Hematopoietic multipotent progenitor cell treated with erythropoietin and hydrocortisone succinate and interleukin-3 and kit ligand, for 8 days (in vitro differentiated cells): ENCODE data around the gene GNA12.
"Not testable (repeated sequence)": the region's sequence is repeated elsewhere in the genome, so short reads cannot be mapped to it uniquely, and the experiment has no call there.

Experiments used
- DNase-seq: peaks from one replicate; pipeline ENCODE4 v3.0.0-alpha.2; 2015

Gene GNA12

GRCh38 chr7:2775376-2775775 is 68.7 kb downstream of the GNA12 start:
- no peak for DNase-seq

DNA sequence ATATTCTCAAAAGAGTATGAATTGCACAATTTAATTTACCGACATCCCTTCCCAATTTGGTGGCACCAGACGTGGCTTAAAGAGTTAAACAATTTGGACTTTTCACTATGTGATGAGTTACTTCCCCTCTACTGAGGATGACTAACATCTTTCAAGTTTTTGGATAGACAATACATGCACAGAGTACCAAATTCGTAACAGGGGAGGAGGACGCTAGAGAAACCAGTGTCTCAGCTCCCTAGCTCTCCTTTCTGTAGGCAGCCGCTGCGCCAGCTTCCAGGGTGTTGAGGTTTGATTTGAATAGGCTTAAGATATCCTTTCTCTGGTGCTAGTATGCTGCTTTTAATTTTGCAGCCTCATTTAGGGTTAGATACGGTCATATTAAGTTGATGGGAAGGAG is 69.2 kb downstream of the GNA12 start:
- no peak for DNase-seq

- DNase-seq = no peak
Observed at GRCh38 chr7:2774280-2774679, 69.8 kb downstream of the GNA12 start.

GRCh38 chr7:2773608-2774007 is 70.5 kb downstream of the GNA12 start:
- no peak for DNase-seq

GRCh38 chr7:2771274-2771731 is 72.8 kb downstream of the GNA12 start:
- DNase-seq = peak; percentile 98

- no peak for DNase-seq
Observed at GRCh38 chr7:2764621-2765020, 79.5 kb downstream of the GNA12 start.

- DNase-seq = no peak
Observed at GRCh38 chr7:2763597-2763996, 80.5 kb downstream of the GNA12 start.

GRCh38 chr7:2761801-2762497 is 82.2 kb downstream of the GNA12 start:
- no peak for DNase-seq

- DNase-seq = no peak
Observed at GRCh38 chr7:2761131-2761624, 82.9 kb downstream of the GNA12 start.

DNA sequence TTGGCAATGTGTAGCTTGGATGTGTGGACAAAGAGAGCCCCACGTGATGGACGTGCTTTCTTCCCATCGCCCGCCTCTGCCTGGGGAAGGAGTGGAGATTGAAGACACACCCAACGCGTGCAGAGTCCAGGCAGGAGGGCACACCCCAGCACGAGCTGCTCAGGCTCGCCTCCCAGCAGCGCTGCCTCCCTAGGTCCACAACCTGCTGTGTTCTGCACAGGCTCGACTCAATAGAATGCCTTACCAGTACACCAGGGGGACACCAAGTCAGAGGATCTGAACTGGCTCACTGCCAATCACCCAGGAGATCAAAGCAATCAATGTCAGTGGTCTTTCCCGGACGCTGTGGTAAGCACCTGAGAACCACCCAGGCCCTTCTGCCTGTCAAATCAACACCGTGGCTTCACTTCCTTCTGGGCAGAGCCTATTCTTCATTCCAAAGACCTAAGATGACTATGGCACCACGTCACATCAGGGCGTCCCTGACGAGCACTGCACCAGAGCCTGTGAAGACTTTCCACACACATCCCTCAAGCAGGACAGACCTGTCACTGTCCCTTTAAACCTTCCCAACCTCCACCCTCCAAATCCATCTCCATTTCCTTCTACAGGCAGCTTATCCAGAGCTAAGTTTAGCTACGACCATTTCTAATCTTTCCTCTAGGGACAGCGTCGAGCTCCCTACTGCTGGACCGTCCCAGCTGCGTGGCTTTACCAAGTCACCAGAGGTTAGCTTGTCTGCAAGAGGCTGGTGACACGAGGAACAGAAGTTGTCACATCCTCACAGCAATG is 83.8 kb downstream of the GNA12 start:
- peak; percentile 65 for DNase-seq

DNA sequence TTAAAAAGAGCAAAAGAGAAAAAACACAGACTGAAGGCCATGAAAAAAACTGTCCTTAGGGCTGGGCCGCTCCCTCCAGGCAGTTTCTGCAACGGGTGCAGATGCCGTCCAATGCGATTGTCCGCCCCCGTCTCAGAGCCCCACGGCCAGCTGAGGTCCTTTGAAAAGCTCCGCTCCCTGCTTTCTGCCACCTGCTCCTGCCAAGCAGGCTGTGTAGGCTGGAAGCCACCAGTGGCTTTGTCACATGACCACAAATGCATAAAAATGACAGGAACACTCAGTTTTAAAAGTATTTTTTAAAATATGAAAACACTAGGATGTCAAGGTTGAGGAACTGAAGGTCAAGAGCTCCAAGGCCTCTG is 84.4 kb downstream of the GNA12 start:
- no peak for DNase-seq

DNA sequence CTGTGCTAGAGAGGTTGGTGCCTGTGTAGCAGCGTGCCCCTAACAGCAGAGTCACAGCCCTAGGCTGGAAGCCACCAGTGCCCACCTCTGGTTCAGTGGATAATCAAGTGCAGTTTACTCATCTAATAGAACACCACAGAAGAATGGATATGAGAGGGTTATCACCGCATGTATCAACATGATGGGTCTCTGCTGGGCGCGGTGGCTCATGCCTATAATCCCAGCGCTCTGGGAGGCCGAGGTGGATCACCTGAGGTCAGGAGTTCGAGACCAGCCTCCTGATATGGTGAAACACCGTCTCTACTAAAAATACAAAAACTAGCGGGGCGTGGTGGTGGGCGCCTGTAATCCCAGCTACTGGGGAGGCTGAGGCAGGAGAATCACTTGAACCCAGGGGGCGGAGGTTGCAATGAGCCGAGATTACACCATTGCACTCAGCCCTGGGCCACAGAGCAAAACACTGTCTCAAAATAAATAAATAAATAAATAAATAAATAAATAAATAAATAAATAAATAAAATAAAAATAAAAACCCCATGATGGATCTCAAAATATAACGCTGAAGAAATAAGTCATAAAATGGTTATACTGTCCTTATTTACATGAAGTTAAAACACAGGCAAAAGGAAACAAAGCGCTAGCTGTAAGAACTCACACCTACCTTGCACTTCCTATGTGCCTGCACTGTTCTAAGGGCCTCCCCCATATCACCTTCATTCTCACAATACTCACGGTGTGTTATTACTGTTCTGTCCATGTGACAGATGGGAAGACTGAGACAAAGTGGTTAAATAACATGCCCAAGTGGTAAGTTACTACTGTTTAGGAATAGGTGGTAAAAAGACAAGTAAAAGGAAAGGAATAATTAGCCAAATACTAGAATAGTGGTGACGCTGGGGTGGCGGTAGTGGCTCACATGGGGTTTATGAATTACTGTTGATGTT is 85.2 kb downstream of the GNA12 start:
- DNase-seq = no peak

DNA sequence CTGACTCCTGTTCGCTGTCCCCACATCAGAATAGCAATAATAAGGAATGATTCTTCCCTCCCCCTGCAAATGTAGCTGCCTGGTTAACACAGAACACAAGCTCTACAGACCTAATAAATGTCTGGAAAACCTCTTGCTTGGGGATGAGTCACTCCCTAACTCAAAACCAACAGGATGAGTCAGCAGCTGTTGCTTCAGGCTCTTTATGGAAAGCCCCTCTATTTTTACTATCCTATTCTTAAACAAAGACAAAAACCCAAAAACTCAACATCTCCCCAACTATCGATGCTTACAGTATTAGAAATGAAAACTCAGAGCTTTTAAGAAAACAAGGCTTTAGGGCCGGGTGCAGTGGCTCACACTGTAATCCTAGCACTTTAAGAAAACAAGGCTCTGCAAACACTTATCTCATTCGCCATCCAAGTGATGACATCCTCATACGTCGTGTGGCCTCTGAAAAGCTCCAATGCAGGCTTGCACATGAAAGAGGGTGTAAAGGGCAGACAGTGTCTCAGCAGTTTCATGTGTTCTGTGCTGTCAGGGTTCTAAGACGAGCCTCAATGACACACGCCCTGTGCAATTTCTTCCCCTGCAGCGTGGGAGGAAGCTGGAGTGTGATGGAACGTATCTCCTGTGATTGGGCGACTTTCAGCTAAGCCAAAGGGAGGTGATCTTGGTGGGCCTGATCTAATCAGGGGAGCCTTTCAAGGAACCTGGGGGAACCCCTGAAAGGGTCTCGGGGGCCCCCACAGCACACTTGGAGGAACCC is 86.0 kb downstream of the GNA12 start:
- DNase-seq = peak; percentile 94

DNA sequence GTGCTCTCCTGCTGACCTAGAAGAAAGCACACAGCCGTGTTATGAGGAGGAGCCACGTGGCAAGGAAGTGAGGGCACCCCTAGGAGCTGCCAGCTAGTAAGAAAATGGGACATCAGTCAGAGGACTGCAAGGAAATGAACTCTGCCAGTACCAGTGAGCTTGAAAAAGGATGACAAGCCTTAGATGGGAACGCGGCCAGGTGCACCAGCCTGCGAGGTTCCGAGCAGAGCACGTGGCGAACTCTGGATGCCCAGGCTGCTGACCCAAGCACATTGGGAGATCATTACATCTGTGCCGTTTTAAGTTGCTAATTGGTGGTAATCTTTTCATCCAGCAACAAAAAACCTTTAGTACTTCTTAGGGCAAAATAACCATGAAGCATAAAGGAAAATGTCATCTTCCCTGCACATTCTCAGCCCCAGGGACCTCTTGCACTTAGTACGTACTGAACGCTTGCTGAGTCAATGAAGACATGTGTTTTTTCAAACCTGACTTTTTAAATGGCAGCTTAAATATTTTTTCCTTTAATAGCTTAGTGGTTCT is 86.7 kb downstream of the GNA12 start:
- DNase-seq = peak; percentile 37

DNA sequence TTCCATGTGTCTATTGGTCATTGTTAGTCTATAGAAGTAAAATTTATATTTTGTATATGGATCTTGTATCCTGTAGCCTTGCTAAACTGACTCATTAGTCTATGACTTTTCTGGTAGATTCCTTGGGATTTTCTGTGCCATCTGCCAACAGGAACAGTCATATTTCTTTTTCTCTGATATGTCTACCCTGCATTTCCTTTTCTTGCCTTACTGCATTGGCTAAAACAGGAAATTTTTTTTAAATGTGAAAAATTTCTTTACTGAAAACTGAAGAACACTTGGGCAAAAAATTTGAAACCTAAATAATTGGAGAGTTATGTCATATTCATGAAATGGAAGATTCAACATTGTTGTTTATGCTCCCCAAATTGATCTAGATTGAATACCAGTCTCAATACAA is 88.6 kb downstream of the GNA12 start:
- no peak for DNase-seq

GRCh38 chr7:2754912-2755311 is 89.2 kb downstream of the GNA12 start:
- DNase-seq = no peak

- DNase-seq = no peak
Observed at GRCh38 chr7:2754086-2754485, 90.0 kb downstream of the GNA12 start.

GRCh38 chr7:2753148-2753547 is 91.0 kb downstream of the GNA12 start:
- DNase-seq = no peak

- no peak for DNase-seq
Observed at GRCh38 chr7:2751086-2751485, 93.0 kb downstream of the GNA12 start.

DNA sequence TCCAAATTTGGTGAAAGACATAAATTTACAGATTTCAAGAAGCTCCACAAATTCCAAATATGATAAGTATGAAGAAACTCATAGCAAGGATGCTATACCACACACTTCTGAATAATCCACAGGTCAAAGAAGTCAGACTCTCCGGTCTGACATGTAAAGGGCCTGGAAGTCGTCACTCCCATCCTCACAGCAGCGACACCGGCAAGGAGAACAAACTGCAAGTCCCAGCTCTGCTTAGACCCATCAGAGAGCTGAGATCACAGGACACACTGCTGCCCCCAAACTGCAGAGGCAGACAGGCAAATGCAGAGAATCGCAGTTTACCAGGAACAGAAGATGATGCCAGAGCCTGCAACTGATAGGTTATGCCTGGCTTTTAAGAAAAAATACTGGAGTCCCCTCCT is 94.1 kb downstream of the GNA12 start:
- DNase-seq = no peak

DNA sequence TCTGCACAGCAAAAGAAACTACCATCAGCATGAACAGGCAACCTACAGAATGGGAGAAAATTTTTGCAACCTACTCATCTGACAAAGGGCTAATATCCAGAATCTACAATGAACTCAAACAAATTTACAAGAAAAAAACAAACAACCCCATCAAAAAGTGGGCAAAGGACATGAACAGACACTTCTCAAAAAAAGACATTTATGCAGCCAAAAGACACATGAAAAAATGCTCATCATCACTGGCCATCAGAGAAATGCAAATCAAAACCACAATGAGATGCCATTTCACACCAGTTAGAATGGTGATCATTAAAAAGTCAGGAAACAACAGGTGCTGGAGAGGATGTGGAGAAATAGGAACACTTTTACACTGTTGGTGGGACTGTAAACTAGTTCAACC is 95.4 kb downstream of the GNA12 start:
- DNase-seq = not testable (repeated sequence)
